Endothelial cell (in vitro differentiated cells): ENCODE data around the gene NRXN3. TPM values are rescaled to one million over a fixed set of nuclear protein-coding genes. Genes with fewer than 3 reads are reported as not detected.

Experiments used
- DNase-seq: peaks from one replicate; pipeline ENCODE4 v3.0.0; 2021; ENCODE audit warnings: low spot score
- H3K27ac Mint-ChIP-seq: one replicate; pipeline ENCODE4 v1.8.0; 2021; ENCODE audit warnings: mixed read lengths, inconsistent platforms; ENCODE audit not compliant: unreplicated experiment
- H3K27me3 Mint-ChIP-seq: one replicate; pipeline ENCODE4 v1.8.0; 2021; ENCODE audit warnings: mild to moderate bottlenecking, moderate library complexity, mixed read lengths, inconsistent platforms; ENCODE audit not compliant: unreplicated experiment
- H3K36me3 Mint-ChIP-seq: one replicate; pipeline ENCODE4 v1.8.0; 2021; ENCODE audit warnings: mild to moderate bottlenecking, low read depth, mixed read lengths, inconsistent platforms; ENCODE audit not compliant: unreplicated experiment
- H3K4me1 Mint-ChIP-seq: one replicate; pipeline ENCODE4 v1.8.0; 2021; ENCODE audit warnings: mild to moderate bottlenecking, mixed read lengths, inconsistent platforms; ENCODE audit not compliant: unreplicated experiment
- H3K4me3 Mint-ChIP-seq: one replicate; pipeline ENCODE4 v1.8.0; 2021; ENCODE audit warnings: mild to moderate bottlenecking, mixed read lengths, inconsistent platforms; ENCODE audit not compliant: unreplicated experiment
- H3K9me3 Mint-ChIP-seq: one replicate; pipeline ENCODE4 v1.8.0; 2021; ENCODE audit warnings: mixed read lengths, inconsistent platforms; ENCODE audit not compliant: unreplicated experiment
- total RNA-seq: library from RNA; stranded (reverse); fragmentation: NEBNext Ultra II Directional; extraction: Animal tissue kit (Norgen Biotek cat#: 25700); gene quantifications from one replicate; pipeline ENCODE4 v1.2.1, GENCODE V29; 2021; ENCODE audit not compliant: unreplicated experiment
- TF ChIP-seq, protein P1 (sequence below): fragments of 200-600 bp; sonication (generic); IDR thresholded peaks from one replicate; pipeline ENCODE4 v1.5.0; 2021; ENCODE audit warnings: antibody characterized with exemption; ENCODE audit not compliant: unreplicated experiment

The NRXN3 gene
- total RNA-seq, 1 donor from 2014 or later: 2.3 TPM

DNA sequence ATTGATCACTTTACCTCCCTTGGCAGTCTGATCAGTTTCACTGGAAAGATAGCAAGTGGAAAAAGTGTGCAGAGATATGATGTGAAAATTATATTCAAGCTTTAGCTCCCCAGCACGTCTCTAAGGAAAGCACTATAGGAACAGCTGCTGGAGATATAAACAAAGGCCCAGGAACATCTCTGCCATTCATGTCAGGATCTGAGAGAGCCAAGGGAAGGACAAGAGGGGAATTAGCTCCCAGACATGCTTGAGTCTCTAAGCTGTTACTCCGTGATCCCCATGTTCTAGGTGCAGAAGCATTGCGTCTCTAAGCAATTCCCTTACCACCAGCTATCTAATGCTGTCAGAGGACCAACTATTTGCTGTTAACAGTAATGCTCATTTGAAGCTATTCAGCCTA is 1341.0 kb downstream of the NRXN3 start:
- no peak for DNase-seq
- TF ChIP-seq, protein P1, sequence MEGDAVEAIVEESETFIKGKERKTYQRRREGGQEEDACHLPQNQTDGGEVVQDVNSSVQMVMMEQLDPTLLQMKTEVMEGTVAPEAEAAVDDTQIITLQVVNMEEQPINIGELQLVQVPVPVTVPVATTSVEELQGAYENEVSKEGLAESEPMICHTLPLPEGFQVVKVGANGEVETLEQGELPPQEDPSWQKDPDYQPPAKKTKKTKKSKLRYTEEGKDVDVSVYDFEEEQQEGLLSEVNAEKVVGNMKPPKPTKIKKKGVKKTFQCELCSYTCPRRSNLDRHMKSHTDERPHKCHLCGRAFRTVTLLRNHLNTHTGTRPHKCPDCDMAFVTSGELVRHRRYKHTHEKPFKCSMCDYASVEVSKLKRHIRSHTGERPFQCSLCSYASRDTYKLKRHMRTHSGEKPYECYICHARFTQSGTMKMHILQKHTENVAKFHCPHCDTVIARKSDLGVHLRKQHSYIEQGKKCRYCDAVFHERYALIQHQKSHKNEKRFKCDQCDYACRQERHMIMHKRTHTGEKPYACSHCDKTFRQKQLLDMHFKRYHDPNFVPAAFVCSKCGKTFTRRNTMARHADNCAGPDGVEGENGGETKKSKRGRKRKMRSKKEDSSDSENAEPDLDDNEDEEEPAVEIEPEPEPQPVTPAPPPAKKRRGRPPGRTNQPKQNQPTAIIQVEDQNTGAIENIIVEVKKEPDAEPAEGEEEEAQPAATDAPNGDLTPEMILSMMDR: no peak
- no peaks in the 10 kb centered on the region for H3K36me3 Mint-ChIP-seq
- peaks cover 3% of the 10 kb centered on the region for H3K4me1 Mint-ChIP-seq
- no peak overlapping the region for H3K27ac Mint-ChIP-seq
- no peak overlapping the region for H3K4me3 Mint-ChIP-seq
- H3K9me3 Mint-ChIP-seq: no peaks in the 10 kb centered on the region
- no peaks in the 10 kb centered on the region for H3K27me3 Mint-ChIP-seq

- Mint-ChIP-seq H3K27ac (no peak overlapping the region), H3K9me3 (no peaks in the 10 kb centered on the region), H3K4me3 (no peak overlapping the region), H3K27me3 (peaks cover 2% of the 10 kb centered on the region), H3K36me3 (no peaks in the 10 kb centered on the region), H3K4me1 (peaks cover 3% of the 10 kb centered on the region)
- TF ChIP-seq, protein P1: no peak
- DNase-seq: no peak
Measured at GRCh38 chr14:79513446-79513845, 1343.3 kb downstream of the NRXN3 start.

DNA sequence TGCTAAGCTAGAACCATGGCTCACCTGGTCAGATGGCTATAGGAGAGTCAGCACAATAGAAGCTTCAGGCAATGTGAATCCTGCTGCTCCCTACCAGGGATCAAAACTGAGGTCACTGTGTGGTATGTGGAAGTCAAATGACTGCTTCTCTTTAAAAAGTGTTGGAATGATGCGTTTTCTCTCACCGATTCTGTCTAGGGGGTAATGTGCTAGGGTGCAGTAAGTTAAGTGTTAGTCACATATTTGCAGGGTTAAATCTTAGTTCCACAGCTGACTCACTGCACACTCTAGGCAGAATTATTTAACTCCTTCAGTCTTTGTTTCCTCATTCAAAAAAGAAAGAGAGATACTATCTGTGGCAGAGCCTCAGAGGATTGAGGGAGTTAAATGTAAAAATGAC is 1344.5 kb downstream of the NRXN3 start:
- H3K27ac Mint-ChIP-seq: no peak overlapping the region
- peaks cover 3% of the 10 kb centered on the region for H3K4me1 Mint-ChIP-seq

DNA sequence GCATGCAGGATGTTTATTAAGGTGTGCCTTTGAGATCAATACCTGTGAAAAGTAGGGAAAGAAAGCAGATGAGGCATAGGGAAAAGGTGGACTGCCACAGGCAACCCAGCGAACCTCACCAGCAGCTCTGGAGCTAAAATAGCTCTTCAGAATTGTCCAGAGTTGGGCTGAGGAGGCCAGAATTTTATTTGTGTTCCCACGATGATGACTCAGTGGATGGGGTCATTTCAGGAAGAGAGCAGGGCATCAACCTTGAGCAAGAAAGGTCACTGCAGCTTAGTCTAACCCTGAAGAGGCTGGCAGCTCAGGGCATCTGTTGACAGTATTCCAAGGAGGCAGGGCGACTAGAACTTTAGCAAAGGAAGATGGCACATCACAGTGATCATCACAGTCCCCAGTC is 1345.0 kb downstream of the NRXN3 start:
- no peak overlapping the region for H3K4me3 Mint-ChIP-seq
- DNase-seq: no peak
- H3K4me1 Mint-ChIP-seq: peaks cover 3% of the 10 kb centered on the region

More for the DNA sequence above, 1344.5 kb downstream of the NRXN3 start:
- Mint-ChIP-seq H3K9me3 (no peaks in the 10 kb centered on the region), H3K36me3 (no peaks in the 10 kb centered on the region), H3K4me3 (no peak overlapping the region), H3K27me3 (peaks cover 2% of the 10 kb centered on the region)
- no peak for DNase-seq
- TF ChIP-seq, protein P1: no peak

DNA sequence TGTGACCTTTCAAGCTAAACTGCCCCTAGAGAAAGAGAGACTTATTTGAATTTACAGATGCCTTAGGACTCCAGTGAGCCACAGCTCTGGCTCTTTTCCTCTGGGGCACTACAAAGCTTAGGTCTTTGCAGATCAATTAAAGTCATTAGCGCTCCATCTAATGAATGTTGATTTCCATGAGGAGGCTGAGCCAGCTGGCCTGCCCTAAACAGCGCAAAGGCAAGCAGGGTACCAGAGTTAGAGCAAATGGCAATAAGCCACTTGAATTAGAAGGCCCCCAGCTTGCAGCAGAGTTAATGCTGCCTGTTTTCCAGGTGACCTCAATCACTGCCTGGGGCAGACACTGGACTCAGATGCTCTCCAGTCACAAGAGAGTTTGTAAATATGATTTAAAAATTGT is 1345.8 kb downstream of the NRXN3 start:
- DNase-seq: no peak
- Mint-ChIP-seq H3K4me3 (no peak overlapping the region), H3K9me3 (no peaks in the 10 kb centered on the region), H3K27ac (no peak overlapping the region), H3K36me3 (no peaks in the 10 kb centered on the region), H3K4me1 (peaks cover 3% of the 10 kb centered on the region), H3K27me3 (peaks cover 3% of the 10 kb centered on the region)
- TF ChIP-seq, protein P1: no peak

More for the DNA sequence above, 1345.0 kb downstream of the NRXN3 start:
- Mint-ChIP-seq H3K36me3 (no peaks in the 10 kb centered on the region), H3K27ac (no peak overlapping the region), H3K27me3 (peaks cover 2% of the 10 kb centered on the region), H3K9me3 (no peaks in the 10 kb centered on the region)
- TF ChIP-seq, protein P1: no peak
